Activated T-helper 1 cell treated with anti-CD3 and anti-CD28 coated beads, Interleukin-2, amount 50 U/mL, for 16 hours (primary cell): ENCODE results near the gene KRTAP10-3.
"Not testable (repeated sequence)": the region's sequence is repeated elsewhere in the genome, so short reads cannot be mapped to it uniquely, and the experiment has no call there.

ENCODE experiments used
- DNase-seq, 2 donors: peaks; one replicate each; pipeline ENCODE4 v3.0.0-alpha.2; 2020; ENCODE audit warnings: low read depth in 1 of 2, low spot score in 1 of 2

The KRTAP10-3 gene

GRCh38 chr21:44590311-44590721, 31.7 kb upstream of the KRTAP10-3 start:
- no peak for DNase-seq

GRCh38 chr21:44589586-44590305, 31.2 kb upstream of the KRTAP10-3 start:
- no peak for DNase-seq

- no peak for DNase-seq
Measured at GRCh38 chr21:44589094-44589493, 30.5 kb upstream of the KRTAP10-3 start.

- no peak for DNase-seq
Measured at GRCh38 chr21:44585892-44586291, 27.3 kb upstream of the KRTAP10-3 start.

- no peak for DNase-seq
Measured at GRCh38 chr21:44583800-44584147, 25.2 kb upstream of the KRTAP10-3 start.

- no peak for DNase-seq
Measured at GRCh38 chr21:44583089-44583799, 24.6 kb upstream of the KRTAP10-3 start.

- no peak for DNase-seq
Measured at GRCh38 chr21:44582055-44582454, 23.5 kb upstream of the KRTAP10-3 start.

- no peak for DNase-seq
Measured at GRCh38 chr21:44581158-44581557, 22.6 kb upstream of the KRTAP10-3 start.

GRCh38 chr21:44580231-44580821, 21.7 kb upstream of the KRTAP10-3 start, which contains the start of gene KRTAP10-5:
Gene KRTAP10-5, minus strand, starts transcription at chr21:44580604. Its CDS starts 26 bp downstream, at chr21:44580578.
- DNase-seq = not testable (repeated sequence)

GRCh38 chr21:44579833-44580144, 21.2 kb upstream of the KRTAP10-3 start:
- no peak for DNase-seq

- no peak for DNase-seq
Measured at GRCh38 chr21:44579056-44579832, 20.6 kb upstream of the KRTAP10-3 start.

- no peak for DNase-seq
Measured at GRCh38 chr21:44578371-44579055, 19.9 kb upstream of the KRTAP10-3 start.

- DNase-seq = no peak
Measured at GRCh38 chr21:44576025-44576420, 17.4 kb upstream of the KRTAP10-3 start.

GRCh38 chr21:44575307-44576024, 16.9 kb upstream of the KRTAP10-3 start:
- no peak for DNase-seq

GRCh38 chr21:44574457-44575306, 16.1 kb upstream of the KRTAP10-3 start:
- no peak for DNase-seq

GRCh38 chr21:44573630-44574456, 15.2 kb upstream of the KRTAP10-3 start, which contains the start of gene KRTAP10-4:
Gene KRTAP10-4, plus strand, starts transcription at chr21:44573729. Its CDS starts 30 bp downstream, at chr21:44573759.
- not testable (repeated sequence) for DNase-seq

- no peak for DNase-seq
Measured at GRCh38 chr21:44572959-44573583, 14.5 kb upstream of the KRTAP10-3 start.
